ENCODE data around the gene PRR7. TPM values are rescaled to one million over a fixed set of nuclear protein-coding genes. Genes with fewer than 3 reads are reported as not detected.

PRR7 gene
- total and polyA plus RNA-seq, 2 of the 4 experiments (the other 2 are of a cell fraction) = 1.1 to 10.1 TPM

DNA sequence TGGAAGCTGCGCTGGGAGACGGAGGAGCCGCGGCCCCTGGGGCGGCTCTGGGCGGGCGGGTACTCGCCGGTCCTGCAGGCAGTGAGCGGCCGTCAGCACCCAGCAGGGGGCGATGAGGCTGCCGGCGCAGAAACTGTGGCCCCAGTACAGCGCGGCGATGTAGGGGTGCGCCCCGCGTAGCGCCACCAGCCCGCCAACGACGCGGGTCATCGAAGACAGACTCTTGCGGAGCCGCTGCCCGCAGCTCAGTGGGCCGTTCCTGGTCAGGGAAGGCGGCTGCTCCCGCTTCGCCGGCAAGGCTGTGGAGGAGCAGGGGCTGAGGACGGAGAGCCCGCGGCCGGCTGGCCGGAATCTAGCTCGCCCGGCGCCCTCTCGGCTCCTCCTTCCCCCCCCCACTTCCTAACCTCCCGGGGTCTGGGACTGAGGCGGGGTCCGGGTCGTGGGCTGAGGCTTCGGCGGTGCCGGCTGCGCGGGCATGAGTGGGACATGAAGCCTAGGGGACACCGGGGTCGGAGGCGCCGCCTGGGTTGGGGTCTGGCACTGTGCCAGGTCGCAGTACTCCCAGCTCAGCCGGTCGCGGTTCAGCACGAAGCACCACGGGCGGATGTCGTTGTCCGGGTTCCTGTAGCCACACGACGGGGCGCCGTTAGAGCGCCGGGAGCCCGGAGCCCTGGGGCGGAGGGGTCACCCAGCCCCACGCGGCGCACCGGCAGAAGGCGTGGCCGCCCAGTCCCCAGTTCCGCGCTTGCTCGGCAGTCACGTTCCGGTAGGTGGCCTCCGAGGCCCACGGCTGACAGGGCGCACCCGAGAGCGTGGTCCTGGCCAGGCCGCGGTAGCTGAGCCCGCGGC is 42.6 kb upstream of the PRR7 start (continued):
- peak; percentile 78 for TF ChIP-seq BHLHE40 (IDR thresholded peaks at IDR 0.05; ENCODE audit: low read depth, low read length)
- TF ChIP-seq RAD21 (IDR thresholded peaks at IDR 0.05; ENCODE audit: low read length) = peak; percentile 84
- TF ChIP-seq RFX5 (IDR thresholded peaks at IDR 0.05; ENCODE audit: low read depth, low read length) = no peak

DNA sequence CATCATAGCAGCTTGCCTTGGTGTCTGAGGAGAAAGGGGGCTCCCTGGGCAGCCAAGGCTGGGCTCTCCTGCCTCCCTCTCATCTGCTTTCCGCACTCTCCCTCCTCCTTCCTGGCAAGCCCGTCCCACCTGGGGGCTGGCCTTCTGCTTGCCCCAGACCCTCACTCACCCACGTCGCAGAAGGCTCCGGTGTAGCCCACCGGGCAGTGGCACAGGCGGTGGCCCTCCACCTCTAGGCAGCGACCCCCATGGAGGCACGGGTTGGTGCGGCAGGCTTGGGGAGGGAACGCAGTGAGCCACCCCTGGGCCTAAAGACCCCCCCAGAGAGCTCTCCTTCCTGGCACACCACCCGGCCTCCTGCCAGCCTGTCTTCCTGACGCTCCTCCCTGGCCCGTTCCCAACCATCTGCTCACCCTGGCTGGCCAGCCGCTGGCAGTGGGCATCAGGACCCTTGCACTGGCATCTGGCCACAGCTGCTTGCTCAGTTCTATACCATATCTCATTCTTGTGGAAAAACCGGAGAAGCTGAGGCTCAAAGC is 41.9 kb upstream of the PRR7 start:
- peak overlapping the region; percentile 79; the same call in 1 of the 2 replicates for H4K91ac ChIP-seq (ENCODE audit: insufficient read depth, low read depth, low read length)
- no peak overlapping the region for H2BK5ac ChIP-seq (ENCODE audit: low read depth, low read length, poor library complexity, severe bottlenecking)
- no peak for ATAC-seq (ENCODE audit: low read depth)
- no TSS peak for BruUV-seq (replicated peaks)
- H3K14ac ChIP-seq (replicated peaks; ENCODE audit: low read depth, low read length) = peak overlapping the region; percentile 81
- no peaks in the 10 kb centered on the region for H3K79me1 ChIP-seq (ENCODE audit: low read depth in 1 of 2, low read length in 2 of 2)
- H2BK20ac ChIP-seq (ENCODE audit: low read depth, low read length) = no peak overlapping the region
- H3K4me1 ChIP-seq (ENCODE audit: control insufficient read depth, insufficient read depth, low read length) = peaks cover 4% of the 10 kb centered on the region; the same call in 1 of the 2 replicates
- no peaks in the 10 kb centered on the region for H3K36me3 ChIP-seq (ENCODE audit: control insufficient read depth, insufficient read depth, low read length)
- peak overlapping the region; percentile 63 for H3K4ac ChIP-seq (ENCODE audit: low read depth, low read length)
- peak overlapping the region; percentile 24; the same call in 1 of the 2 replicates for H3K18ac ChIP-seq (ENCODE audit: low read depth, low read length)
- H3K4me2 ChIP-seq (ENCODE audit: low read depth, low read length) = peak overlapping the region; percentile 87
- peak overlapping the region; percentile 43; the same call in 1 of the 2 replicates for H2AK5ac ChIP-seq (ENCODE audit: low read depth, low read length)
- H2AFZ ChIP-seq (replicated peaks; ENCODE audit: low read length, poor library complexity) = peak overlapping the region; percentile 92
- intact Hi-C loops (cut with micrococcal nuclease) = loop anchor here (1.0 to 2.0 kb wide), 4 partner anchors 22 to 97 kb away; partner anchors contain the start of genes GRK6 and PRR7
- H3K27ac ChIP-seq (ENCODE audit: insufficient read depth, low read length) = no peak overlapping the region
- WGBS, 2 experiments (ENCODE audit: extremely low coverage in 2 of 2, insufficient read length in 1 of 2) = 42% methylated on average over 6 of the region's 16 CpGs; no CpG with 5 or more reads in 1 of the 2 experiments
- H2AK9ac ChIP-seq (replicated peaks; ENCODE audit: low read depth, low read length, poor library complexity) = peak overlapping the region; percentile 17
- H4K20me1 ChIP-seq (ENCODE audit: insufficient read depth, low read length) = no peaks in the 10 kb centered on the region
- H4K8ac ChIP-seq (ENCODE audit: low read depth in 2 of 2, low read length in 2 of 2) = peak overlapping the region; percentile 91 to 97
- peaks cover 53% of the 10 kb centered on the region for H3K27me3 ChIP-seq (ENCODE audit: control insufficient read depth, insufficient read depth, low read length)
- in situ Hi-C loops (cut with MboI; ENCODE audit: low sequenced_read_pairs) = loop anchor here (5.0 kb wide), 1 partner anchor 43 kb away; the partner anchor contains the start of gene PRR7
- H3K9me3 ChIP-seq (ENCODE audit: control insufficient read depth, insufficient read depth, low read length) = peaks cover 2% of the 10 kb centered on the region; the same call in 1 of the 2 replicates
- DNase-seq = no peak
- peak overlapping the region; percentile 64; the same call in 1 of the 2 replicates for H2BK120ac ChIP-seq (ENCODE audit: low read depth, low read length)
- no peak overlapping the region for H3K56ac ChIP-seq (ENCODE audit: extremely low read depth, insufficient read depth, low read length)
- H3K9ac ChIP-seq (ENCODE audit: low read depth, low read length) = peak overlapping the region; percentile 57
- H4K5ac ChIP-seq (ENCODE audit: low read depth, low read length) = peak overlapping the region; percentile 81
- dilution Hi-C loops (cut with HindIII; ENCODE audit: low sequenced_read_pairs, unreplicated experiment) = no loop called here
- no peak overlapping the region; the same call in 2 of the 3 replicates for H2BK15ac ChIP-seq (ENCODE audit: low read depth, low read length)
- POLR2A ChIA-PET (ENCODE audit: unreplicated experiment) = no interaction called here
- CTCF ChIA-PET = interaction anchor here (0.5 to 5.4 kb wide), 21 partner anchors 10 to 392 kb away, joined by 3 to 56 read pairs (median 4); partner anchors contain the start of genes GRK6, LMAN2, PDLIM7 and PRR7
- no peaks in the 10 kb centered on the region for H3K9me1 ChIP-seq (ENCODE audit: insufficient read depth, low read length)
- no peak overlapping the region for H3K23ac ChIP-seq (ENCODE audit: low read depth, low read length)
- H3K4me3 ChIP-seq (ENCODE audit: insufficient read depth, low read depth, low read length) = peak overlapping the region; percentile 57; the same call in 1 of the 2 replicates
- TF ChIP-seq RAD21 (IDR thresholded peaks at IDR 0.05; ENCODE audit: low read length) = no peak
- no peak for TF ChIP-seq MXI1 (IDR thresholded peaks at IDR 0.05; ENCODE audit: borderline replicate concordance, low read depth, low read length)
- TF ChIP-seq, protein P1, sequence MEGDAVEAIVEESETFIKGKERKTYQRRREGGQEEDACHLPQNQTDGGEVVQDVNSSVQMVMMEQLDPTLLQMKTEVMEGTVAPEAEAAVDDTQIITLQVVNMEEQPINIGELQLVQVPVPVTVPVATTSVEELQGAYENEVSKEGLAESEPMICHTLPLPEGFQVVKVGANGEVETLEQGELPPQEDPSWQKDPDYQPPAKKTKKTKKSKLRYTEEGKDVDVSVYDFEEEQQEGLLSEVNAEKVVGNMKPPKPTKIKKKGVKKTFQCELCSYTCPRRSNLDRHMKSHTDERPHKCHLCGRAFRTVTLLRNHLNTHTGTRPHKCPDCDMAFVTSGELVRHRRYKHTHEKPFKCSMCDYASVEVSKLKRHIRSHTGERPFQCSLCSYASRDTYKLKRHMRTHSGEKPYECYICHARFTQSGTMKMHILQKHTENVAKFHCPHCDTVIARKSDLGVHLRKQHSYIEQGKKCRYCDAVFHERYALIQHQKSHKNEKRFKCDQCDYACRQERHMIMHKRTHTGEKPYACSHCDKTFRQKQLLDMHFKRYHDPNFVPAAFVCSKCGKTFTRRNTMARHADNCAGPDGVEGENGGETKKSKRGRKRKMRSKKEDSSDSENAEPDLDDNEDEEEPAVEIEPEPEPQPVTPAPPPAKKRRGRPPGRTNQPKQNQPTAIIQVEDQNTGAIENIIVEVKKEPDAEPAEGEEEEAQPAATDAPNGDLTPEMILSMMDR (conservative IDR thresholded peaks at IDR 0.05; ENCODE audit: low read depth, low read length) = no peak
- TF ChIP-seq, protein P2, sequence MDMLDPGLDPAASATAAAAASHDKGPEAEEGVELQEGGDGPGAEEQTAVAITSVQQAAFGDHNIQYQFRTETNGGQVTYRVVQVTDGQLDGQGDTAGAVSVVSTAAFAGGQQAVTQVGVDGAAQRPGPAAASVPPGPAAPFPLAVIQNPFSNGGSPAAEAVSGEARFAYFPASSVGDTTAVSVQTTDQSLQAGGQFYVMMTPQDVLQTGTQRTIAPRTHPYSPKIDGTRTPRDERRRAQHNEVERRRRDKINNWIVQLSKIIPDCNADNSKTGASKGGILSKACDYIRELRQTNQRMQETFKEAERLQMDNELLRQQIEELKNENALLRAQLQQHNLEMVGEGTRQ (IDR thresholded peaks at IDR 0.05; ENCODE audit: low read depth, low read length) = no peak
- TF ChIP-seq BHLHE40 (IDR thresholded peaks at IDR 0.05; ENCODE audit: low read depth, low read length) = no peak
- TF ChIP-seq, protein P3, sequence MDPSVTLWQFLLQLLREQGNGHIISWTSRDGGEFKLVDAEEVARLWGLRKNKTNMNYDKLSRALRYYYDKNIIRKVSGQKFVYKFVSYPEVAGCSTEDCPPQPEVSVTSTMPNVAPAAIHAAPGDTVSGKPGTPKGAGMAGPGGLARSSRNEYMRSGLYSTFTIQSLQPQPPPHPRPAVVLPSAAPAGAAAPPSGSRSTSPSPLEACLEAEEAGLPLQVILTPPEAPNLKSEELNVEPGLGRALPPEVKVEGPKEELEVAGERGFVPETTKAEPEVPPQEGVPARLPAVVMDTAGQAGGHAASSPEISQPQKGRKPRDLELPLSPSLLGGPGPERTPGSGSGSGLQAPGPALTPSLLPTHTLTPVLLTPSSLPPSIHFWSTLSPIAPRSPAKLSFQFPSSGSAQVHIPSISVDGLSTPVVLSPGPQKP (IDR thresholded peaks at IDR 0.05; ENCODE audit: borderline replicate concordance, low read depth, low read length) = no peak
- no peak for TF ChIP-seq NFE2L2 (IDR thresholded peaks at IDR 0.05; ENCODE audit: low read depth, low read length)
- no peak for TF ChIP-seq MAFK (IDR thresholded peaks at IDR 0.05; ENCODE audit: low read depth, low read length)

All from IMR-90 (cell line).